ENCODE measurements around the gene HCRTR1. TPM values are rescaled to one million over a fixed set of nuclear protein-coding genes. Genes with fewer than 3 reads are reported as not detected.

The HCRTR1 gene
- total RNA-seq, 1 donor from 2014 or later = not detected

DNA sequence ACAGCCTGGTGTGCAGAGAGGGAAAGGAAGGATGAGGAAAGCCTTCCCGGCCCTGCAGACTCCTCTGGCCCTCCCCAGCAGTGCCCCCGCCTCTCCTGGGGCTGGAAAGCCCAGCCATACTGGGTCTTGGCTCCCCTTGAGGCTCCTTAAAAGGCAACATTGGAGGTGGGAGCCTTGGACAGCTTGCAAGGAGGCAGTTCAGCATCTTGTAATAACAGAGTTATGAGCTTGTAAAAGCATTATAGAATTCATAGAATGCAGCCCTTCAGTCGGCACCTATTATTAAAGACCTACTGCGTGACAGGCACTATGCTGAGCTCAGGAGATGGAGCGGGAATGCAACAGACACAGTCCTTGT, 37.0 kb upstream of the HCRTR1 start:
- peaks cover 13% of the 10 kb centered on the region for H3K4me1 Mint-ChIP-seq (ENCODE audit: low read depth)
- H3K27ac Mint-ChIP-seq = no peak overlapping the region
- no peak for TF ChIP-seq CTCF (IDR thresholded peaks at IDR 0.05; ENCODE audit: unreplicated experiment)
- no peaks in the 10 kb centered on the region for H3K36me3 Mint-ChIP-seq (ENCODE audit: insufficient read depth)
- H3K27me3 Mint-ChIP-seq = peaks cover 14% of the 10 kb centered on the region
- no peak overlapping the region for H3K4me3 Mint-ChIP-seq (ENCODE audit: low read depth)
- no peaks in the 10 kb centered on the region for H3K9me3 Mint-ChIP-seq (ENCODE audit: low read depth)
- no peak for DNase-seq (ENCODE audit: low spot score, unreplicated experiment)

DNA sequence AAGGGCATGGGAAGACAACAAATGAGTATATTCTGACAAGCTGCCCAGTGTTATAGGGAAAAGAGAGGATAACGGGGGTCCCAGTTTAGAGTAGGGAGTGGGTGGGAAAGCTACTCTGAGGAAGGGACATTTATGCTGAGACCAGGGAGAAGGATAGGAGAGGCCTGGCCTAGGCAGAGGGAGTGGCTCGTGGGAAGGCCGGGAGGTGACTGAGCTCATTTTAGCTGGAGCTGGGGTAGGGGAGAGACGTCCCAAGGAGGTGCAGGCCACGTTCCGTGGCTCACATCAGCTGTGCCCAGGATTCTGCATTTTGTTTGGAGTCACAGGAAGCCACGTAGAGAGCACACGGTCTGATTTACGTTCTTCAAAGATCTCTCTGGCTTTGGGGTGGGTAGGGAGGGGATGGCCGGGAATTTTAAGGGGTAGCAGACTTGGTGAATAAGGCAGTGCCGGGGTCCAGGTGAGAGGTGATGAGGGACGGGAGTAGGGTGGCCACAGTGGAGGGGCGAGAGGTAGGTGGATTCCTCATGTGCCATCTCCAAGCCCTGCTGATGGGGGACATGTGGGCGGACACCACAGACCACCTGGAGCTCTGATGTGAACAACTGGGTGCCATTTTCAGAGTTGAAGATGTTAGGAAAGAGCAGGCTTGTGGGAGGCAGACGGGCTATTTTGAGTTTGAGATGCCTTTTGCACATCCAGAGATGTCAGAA, 36.4 kb upstream of the HCRTR1 start:
- no peaks in the 10 kb centered on the region for H3K36me3 Mint-ChIP-seq (ENCODE audit: insufficient read depth)
- no peak overlapping the region for H3K4me3 Mint-ChIP-seq (ENCODE audit: low read depth)
- no peaks in the 10 kb centered on the region for H3K9me3 Mint-ChIP-seq (ENCODE audit: low read depth)
- DNase-seq (ENCODE audit: low spot score, unreplicated experiment) = no peak
- TF ChIP-seq CTCF (IDR thresholded peaks at IDR 0.05; ENCODE audit: unreplicated experiment) = no peak
- no peak overlapping the region for H3K27ac Mint-ChIP-seq
- H3K4me1 Mint-ChIP-seq (ENCODE audit: low read depth) = peaks cover 7% of the 10 kb centered on the region
- peaks cover 14% of the 10 kb centered on the region for H3K27me3 Mint-ChIP-seq

DNA sequence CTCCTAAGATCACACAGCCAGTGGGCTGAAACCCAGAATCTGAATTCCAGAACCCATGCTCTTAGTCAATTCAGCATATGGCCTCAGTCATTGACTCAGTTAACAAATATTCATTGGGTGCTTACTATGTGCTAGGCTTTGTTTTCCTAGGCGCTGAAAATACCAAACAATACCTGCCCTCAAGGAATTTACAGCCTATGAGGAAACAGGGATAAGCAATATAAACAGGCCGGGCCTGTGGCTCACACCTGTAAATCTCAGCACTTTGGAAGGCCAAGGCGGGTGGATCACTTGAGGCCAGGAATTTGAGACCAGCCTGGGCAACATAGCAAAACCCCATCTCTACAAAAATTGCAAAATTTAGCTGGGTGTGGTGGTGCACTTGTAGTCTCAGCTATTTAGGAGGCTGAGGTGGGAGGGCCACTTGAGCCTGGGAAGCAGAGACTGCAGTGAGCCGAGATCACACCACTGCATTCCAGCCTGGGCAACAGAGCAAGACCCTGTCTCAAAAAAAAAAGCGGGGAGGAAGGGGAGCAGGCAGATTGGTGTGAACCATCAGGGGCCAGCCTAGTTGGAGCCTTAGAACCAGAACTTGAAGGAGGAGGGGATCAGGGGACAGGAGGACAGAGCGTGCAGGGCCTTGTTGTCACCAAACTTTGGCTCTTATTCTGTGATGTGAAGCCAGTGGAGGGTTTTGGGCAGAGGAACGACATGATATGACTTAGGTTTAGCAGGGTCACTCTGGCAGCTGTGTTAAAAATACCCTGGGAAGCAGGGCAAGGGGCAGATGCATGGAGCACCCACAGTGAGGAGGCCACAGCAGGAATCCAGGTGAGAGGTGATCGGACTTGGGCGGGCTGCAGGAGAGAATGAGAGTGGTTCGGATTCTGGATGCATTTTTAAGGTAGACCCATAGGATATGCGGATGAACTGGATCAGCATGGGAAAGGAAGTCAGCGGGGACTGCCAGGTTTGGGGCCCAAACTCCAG, 35.4 kb upstream of the HCRTR1 start:
- Mint-ChIP-seq H3K4me3 (ENCODE audit: low read depth) (no peak overlapping the region), H3K9me3 (ENCODE audit: low read depth) (no peaks in the 10 kb centered on the region), H3K27me3 (peaks cover 14% of the 10 kb centered on the region), H3K36me3 (ENCODE audit: insufficient read depth) (no peaks in the 10 kb centered on the region), H3K27ac (no peak overlapping the region), H3K4me1 (ENCODE audit: low read depth) (peaks cover 1% of the 10 kb centered on the region)
- TF ChIP-seq CTCF (IDR thresholded peaks at IDR 0.05; ENCODE audit: unreplicated experiment) = no peak
- no peak for DNase-seq (ENCODE audit: low spot score, unreplicated experiment)

- Mint-ChIP-seq H3K4me1 (ENCODE audit: low read depth) (peaks cover 1% of the 10 kb centered on the region), H3K27me3 (peaks cover 18% of the 10 kb centered on the region), H3K9me3 (ENCODE audit: low read depth) (no peaks in the 10 kb centered on the region), H3K27ac (no peak overlapping the region), H3K4me3 (ENCODE audit: low read depth) (no peak overlapping the region), H3K36me3 (ENCODE audit: insufficient read depth) (no peaks in the 10 kb centered on the region)
- no peak for TF ChIP-seq CTCF (IDR thresholded peaks at IDR 0.05; ENCODE audit: unreplicated experiment)
- no peak for DNase-seq (ENCODE audit: low spot score, unreplicated experiment)
Observed at GRCh38 chr1:31583082-31583994, 34.2 kb upstream of the HCRTR1 start.
